Measurements from ENCODE around the gene KLHL7.

- TF ChIP-seq CTCF (IDR thresholded peaks at IDR 0.05; ENCODE audit: borderline replicate concordance, extremely low read depth, low read length, poor library complexity, severe bottlenecking) = no peak
- no peak for TF ChIP-seq EZH2 (IDR thresholded peaks at IDR 0.05; ENCODE audit: borderline replicate concordance, low read depth, low read length, severe bottlenecking)
Observed at GRCh38 chr7:23222439-23223030, 117.0 kb downstream of the KLHL7 start.

Measured in DND-41 (cell line).